Measurements from ENCODE around the gene HOXD9. TPM values are rescaled to one million over a fixed set of nuclear protein-coding genes. Genes with fewer than 3 reads are reported as not detected.

The HOXD9 gene
- polyA plus RNA-seq, 1 donor, result 0.88 TPM

DNA sequence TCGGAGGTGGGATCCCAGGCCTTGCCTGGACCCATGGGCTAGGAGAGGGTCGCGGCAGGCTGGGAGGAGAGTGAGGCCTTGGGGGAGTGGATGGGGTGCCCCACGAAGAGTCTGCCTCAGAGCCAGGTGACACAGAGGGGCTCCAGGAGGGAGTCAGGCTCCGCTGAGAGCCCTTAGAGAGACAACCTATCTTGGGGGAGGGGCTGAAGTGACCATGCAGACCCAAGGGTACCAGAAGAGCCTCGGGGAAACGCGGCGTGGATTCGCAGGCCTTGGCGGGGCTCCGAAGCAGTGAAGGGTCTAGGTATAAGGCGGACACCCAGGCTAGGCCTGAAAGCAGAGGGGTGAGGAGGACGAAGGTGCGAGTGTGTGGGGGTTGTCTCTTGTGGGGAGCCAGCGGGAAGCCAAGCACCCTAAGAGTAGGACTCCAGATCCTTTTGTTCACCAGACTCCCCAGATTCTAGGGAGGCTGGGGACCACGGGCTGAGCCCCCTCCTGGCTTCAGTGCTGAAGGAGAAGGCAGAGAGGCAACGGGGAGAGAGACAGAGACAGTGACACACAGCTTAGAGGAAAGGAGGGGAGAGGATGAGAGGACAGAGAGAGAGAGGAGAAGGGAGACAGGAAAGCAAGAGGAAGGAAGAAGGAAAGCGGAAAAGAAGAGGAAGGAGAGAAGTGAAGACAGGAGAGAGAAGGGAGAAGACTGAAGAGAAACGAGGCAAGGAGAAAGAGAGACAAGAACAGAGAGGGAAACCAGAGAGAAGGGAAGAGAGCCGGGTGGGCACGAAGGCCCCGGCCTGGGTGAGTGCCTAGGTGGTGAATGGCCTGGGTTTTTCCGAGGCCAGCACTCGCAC is 16.6 kb upstream of the HOXD9 start:
- Histone ChIP-seq H3K27ac (ENCODE audit: low read length) (no peak overlapping the region), H3K4me3 (ENCODE audit: low read length) (no peak overlapping the region), H3K27me3 (ENCODE audit: control insufficient read depth, insufficient read depth, low read length) (peaks cover 96% of the 10 kb centered on the region), H3K9me3 (ENCODE audit: control insufficient read depth, low read depth, low read length) (peaks cover 20% of the 10 kb centered on the region), H3K4me1 (ENCODE audit: control insufficient read depth, insufficient read depth, low read length) (no peaks in the 10 kb centered on the region), H3K36me3 (ENCODE audit: control insufficient read depth, insufficient read depth, low read length) (no peaks in the 10 kb centered on the region)
- no peak for DNase-seq
- WGBS (ENCODE audit: insufficient coverage, low lambda C conversion rate), result 2% methylated on average over 4 of the region's 25 CpGs

DNA sequence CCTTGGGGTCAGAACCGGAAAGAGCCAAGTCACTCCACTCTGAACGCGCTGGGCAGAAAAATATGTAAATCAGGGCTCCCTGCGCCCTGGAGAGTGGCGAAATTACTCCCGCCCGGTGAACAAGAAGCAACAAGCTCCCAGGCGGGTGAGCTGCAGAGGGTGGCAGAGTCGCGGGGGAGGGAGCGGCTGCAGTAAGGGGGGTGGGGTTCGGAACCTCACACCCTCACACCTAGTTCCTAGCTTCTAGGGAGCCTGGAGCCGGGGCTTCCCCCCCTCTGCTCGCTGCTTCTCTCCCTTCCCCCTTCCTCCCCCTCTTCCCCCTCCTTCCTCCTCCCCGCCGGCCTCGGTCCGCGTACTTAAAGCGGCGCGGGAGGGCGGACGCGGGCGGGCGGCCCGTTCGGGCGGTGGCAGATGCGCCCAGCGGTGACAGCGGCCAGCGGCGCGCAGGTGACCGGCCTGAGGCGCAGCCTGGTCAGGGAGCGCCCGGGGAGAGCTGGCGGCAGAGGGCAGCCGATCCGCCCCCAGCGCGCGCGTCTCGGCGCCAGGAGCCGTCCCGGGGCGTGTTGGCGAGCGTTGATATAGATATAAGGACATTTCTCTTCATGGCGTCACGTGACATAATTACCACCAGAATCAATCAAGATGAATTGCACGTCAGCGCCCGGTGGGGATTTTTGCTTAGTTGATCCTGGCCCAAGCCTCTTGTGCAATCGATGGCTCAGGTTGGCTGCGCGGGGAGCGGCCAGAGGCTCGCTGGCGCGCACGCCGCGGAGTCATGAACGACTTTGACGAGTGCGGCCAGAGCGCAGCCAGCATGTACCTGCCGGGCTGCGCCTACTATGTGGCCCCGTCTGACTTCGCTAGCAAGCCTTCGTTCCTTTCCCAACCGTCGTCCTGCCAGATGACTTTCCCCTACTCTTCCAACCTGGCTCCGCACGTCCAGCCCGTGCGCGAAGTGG is 15.7 kb upstream of the HOXD9 start, which contains the start of gene HOXD11:
Gene HOXD11, plus strand, starts transcription at position 700 of the 959 bp plus-strand sequence. Its CDS starts 76 bp downstream, at position 776.
- H3K27me3 ChIP-seq (ENCODE audit: control insufficient read depth, insufficient read depth, low read length), result peaks cover 96% of the 10 kb centered on the region
- DNase-seq, result peak in 1 of 2 donors; percentile 43
- WGBS (ENCODE audit: insufficient coverage, low lambda C conversion rate), result no CpG with 5 or more reads among the region's 85 CpGs
- no peak within 1 kb of the TSS for H3K27ac ChIP-seq (ENCODE audit: low read length)
- no peaks in the 10 kb centered on the region for H3K36me3 ChIP-seq (ENCODE audit: control insufficient read depth, insufficient read depth, low read length)
- H3K4me3 ChIP-seq (ENCODE audit: low read length), result no peak within 1 kb of the TSS
- H3K4me1 ChIP-seq (ENCODE audit: control insufficient read depth, insufficient read depth, low read length), result no peaks in the 10 kb centered on the region
- H3K9me3 ChIP-seq (ENCODE audit: control insufficient read depth, low read depth, low read length), result peaks cover 22% of the 10 kb centered on the region

DNA sequence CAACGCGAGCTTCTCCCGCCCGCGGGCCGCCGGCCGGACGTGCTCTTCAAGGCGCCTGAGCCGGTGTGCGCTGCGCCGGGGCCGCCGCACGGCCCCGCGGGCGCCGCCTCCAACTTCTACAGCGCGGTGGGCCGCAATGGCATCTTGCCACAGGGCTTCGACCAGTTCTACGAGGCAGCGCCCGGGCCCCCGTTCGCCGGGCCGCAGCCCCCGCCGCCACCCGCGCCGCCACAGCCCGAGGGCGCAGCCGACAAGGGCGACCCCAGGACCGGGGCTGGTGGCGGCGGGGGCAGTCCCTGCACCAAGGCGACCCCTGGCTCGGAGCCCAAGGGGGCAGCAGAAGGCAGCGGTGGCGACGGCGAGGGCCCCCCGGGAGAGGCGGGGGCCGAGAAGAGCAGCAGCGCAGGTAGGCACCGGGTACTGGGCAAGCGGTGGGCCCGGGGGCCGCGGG is 14.8 kb upstream of the HOXD9 start:
- Histone ChIP-seq H3K9me3 (ENCODE audit: control insufficient read depth, low read depth, low read length) (peaks cover 30% of the 10 kb centered on the region), H3K27ac (ENCODE audit: low read length) (no peak overlapping the region), H3K27me3 (ENCODE audit: control insufficient read depth, insufficient read depth, low read length) (peaks cover 96% of the 10 kb centered on the region), H3K36me3 (ENCODE audit: control insufficient read depth, insufficient read depth, low read length) (no peaks in the 10 kb centered on the region), H3K4me3 (ENCODE audit: low read length) (no peak overlapping the region), H3K4me1 (ENCODE audit: control insufficient read depth, insufficient read depth, low read length) (no peaks in the 10 kb centered on the region)
- no peak for DNase-seq
- WGBS (ENCODE audit: insufficient coverage, low lambda C conversion rate), result no CpG with 5 or more reads among the region's 59 CpGs

DNA sequence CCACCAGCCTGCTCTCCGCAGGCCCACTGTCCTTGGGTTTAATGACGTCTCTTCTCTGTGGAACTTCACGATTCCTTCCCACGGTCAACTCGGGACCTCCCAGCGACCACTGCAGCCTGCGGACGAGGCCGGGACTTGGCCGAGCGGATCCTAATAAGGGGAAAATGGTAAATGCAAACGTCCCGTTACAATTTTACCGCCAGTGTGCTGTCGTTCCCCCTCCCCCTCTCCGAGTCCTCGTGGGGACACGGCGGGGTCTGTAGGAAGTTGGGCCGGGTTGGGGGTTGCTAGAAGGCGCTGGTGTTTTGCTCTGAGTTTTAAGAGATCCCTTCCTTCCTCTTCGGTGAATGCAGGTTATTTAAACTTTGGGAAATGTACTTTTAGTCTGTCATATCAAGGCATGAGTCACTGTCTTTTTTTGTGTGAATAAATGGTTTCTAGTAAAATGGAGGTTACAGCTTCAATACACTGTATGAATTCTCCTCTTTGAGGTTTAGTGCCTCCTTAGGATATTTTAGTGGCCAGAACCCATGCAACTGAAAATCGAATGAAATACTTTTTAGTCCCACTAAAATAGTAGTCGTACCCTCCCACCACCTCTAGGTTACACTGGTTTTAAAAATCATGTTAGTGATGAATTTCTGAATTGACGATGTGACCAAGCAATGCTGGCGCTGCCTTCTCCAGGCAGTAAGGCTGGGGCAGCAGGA is 13.2 kb upstream of the HOXD9 start:
- 0% methylated on average over 1 of the region's 26 CpGs for WGBS (ENCODE audit: insufficient coverage, low lambda C conversion rate)
- Histone ChIP-seq H3K4me1 (ENCODE audit: control insufficient read depth, insufficient read depth, low read length) (no peaks in the 10 kb centered on the region), H3K27ac (ENCODE audit: low read length) (no peak overlapping the region), H3K4me3 (ENCODE audit: low read length) (no peak overlapping the region), H3K36me3 (ENCODE audit: control insufficient read depth, insufficient read depth, low read length) (no peaks in the 10 kb centered on the region), H3K9me3 (ENCODE audit: control insufficient read depth, low read depth, low read length) (peaks cover 29% of the 10 kb centered on the region), H3K27me3 (ENCODE audit: control insufficient read depth, insufficient read depth, low read length) (peaks cover 96% of the 10 kb centered on the region)
- DNase-seq, result no peak

DNA sequence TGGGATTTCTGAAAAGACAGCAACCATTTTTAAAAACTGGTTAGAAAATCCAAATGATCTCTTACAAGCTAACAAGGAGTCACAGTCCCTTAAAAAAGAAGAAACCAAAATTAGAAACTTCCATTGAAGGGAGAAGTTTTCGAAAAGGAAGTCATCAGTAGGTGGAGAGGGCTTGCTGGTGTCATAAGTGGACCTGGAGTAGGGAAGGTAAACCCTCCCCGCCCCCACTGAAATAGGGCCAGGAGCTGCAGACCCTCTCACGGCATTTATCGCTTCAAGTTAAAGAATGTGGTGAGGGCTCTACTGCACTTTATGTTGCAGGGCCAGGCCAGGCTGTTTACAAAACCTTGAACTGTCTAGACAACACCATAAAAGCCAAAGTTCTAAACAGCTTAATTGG is 12.6 kb upstream of the HOXD9 start:
- Histone ChIP-seq H3K27ac (ENCODE audit: low read length) (no peak overlapping the region), H3K4me1 (ENCODE audit: control insufficient read depth, insufficient read depth, low read length) (no peaks in the 10 kb centered on the region), H3K27me3 (ENCODE audit: control insufficient read depth, insufficient read depth, low read length) (peaks cover 96% of the 10 kb centered on the region), H3K9me3 (ENCODE audit: control insufficient read depth, low read depth, low read length) (peaks cover 25% of the 10 kb centered on the region), H3K36me3 (ENCODE audit: control insufficient read depth, insufficient read depth, low read length) (no peaks in the 10 kb centered on the region), H3K4me3 (ENCODE audit: low read length) (no peak overlapping the region)
- no CpG with 5 or more reads among the region's 4 CpGs for WGBS (ENCODE audit: insufficient coverage, low lambda C conversion rate)
- DNase-seq, result no peak

DNA sequence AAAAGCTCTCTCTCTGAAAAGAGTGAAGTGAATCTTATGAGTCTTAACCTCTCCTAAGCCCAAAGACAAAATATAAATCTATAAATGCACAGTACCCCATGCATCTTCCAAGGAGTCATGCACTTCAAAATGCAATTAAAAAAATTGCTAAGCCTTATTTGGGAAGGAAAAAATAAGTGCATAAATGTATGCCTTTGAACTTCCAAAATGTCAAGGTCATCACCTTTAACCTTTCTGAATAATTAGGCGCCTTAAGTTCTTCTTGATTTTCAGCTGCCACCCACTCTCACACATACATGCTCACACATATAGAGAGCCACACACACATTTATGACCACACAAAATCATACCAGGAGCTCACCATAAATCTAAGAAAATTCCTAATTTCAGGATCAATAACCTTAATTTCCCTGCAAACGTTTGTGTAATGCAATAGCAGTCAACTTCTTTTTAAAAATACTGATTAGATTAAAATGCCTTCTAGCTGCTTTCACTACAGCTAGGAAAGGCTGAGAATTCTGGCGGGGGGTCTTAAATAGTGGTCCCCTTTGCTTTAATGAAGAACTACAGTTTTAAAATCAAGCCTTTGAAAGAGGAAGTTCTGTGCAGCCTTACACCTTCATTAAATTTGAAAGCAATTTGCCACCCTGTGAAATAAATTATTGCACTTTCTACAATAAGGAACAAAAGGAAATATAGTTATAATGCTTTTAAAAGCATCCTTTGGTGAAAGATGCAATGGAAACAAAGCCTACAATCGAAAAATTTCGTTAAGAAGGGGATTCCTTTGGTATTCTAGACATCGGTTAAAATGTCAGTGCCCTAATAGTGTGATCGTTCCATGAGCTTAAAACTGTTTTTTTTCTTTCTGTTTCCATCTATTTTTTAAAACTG is 11.9 kb upstream of the HOXD9 start:
- 48% methylated on average over 3 of the region's 7 CpGs for WGBS (ENCODE audit: insufficient coverage, low lambda C conversion rate)
- Histone ChIP-seq H3K27ac (ENCODE audit: low read length) (no peak overlapping the region), H3K27me3 (ENCODE audit: control insufficient read depth, insufficient read depth, low read length) (peaks cover 96% of the 10 kb centered on the region), H3K9me3 (ENCODE audit: control insufficient read depth, low read depth, low read length) (peaks cover 21% of the 10 kb centered on the region), H3K36me3 (ENCODE audit: control insufficient read depth, insufficient read depth, low read length) (no peaks in the 10 kb centered on the region), H3K4me3 (ENCODE audit: low read length) (no peak overlapping the region), H3K4me1 (ENCODE audit: control insufficient read depth, insufficient read depth, low read length) (no peaks in the 10 kb centered on the region)
- no peak for DNase-seq

DNA sequence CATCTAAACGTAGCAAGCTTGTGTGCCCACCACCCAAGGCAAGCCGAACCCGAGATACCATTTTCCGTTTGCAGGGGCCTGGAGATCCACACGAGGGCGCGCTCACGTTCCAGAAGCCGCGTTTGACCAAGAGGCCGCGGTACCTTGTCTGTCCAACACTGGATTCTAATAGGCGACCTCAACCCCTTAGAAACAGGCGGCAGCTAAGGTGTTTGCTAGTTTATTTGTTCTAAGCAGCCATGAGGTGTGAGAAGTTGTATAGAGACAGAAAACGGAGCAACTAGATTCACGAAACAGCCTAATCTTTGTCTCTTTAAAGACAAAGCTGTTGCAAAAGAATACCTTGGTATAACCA is 11.2 kb upstream of the HOXD9 start:
- peak; percentile 18 to 53 for DNase-seq
- no peak overlapping the region for H3K4me3 ChIP-seq (ENCODE audit: low read length)
- no CpG with 5 or more reads among the region's 16 CpGs for WGBS (ENCODE audit: insufficient coverage, low lambda C conversion rate)
- H3K27me3 ChIP-seq (ENCODE audit: control insufficient read depth, insufficient read depth, low read length), result peaks cover 96% of the 10 kb centered on the region
- H3K4me1 ChIP-seq (ENCODE audit: control insufficient read depth, insufficient read depth, low read length), result no peaks in the 10 kb centered on the region
- H3K27ac ChIP-seq (ENCODE audit: low read length), result no peak overlapping the region
- H3K9me3 ChIP-seq (ENCODE audit: control insufficient read depth, low read depth, low read length), result peaks cover 26% of the 10 kb centered on the region
- H3K36me3 ChIP-seq (ENCODE audit: control insufficient read depth, insufficient read depth, low read length), result no peaks in the 10 kb centered on the region

DNA sequence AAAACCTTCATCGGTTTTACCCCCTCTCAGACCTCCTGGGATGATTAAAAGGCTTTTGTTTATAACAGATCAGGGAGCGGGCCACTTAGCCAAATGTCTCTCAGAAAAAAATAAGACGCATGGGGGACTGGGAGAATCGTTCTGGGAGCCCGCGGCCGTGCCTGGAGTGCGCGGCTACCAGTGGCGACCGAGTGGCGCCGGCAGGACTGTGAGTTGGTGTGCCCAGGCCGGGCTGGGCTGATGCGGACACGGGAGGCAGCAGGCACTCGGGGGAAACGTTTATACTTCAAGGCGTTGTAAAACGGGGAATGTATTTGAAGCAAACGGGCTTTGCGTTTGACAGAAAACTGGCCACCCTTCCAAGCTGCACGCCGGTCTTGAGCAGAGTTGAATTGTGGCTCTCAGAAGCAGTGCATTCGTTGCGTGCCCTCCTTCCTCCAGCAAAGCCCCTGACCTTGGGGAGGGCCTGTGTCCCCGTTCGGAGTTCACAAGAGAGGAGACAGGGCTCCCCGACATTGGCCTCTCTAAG is 10.6 kb upstream of the HOXD9 start:
- no peak for DNase-seq
- Histone ChIP-seq H3K27me3 (ENCODE audit: control insufficient read depth, insufficient read depth, low read length) (peaks cover 96% of the 10 kb centered on the region), H3K9me3 (ENCODE audit: control insufficient read depth, low read depth, low read length) (peaks cover 24% of the 10 kb centered on the region), H3K4me1 (ENCODE audit: control insufficient read depth, insufficient read depth, low read length) (no peaks in the 10 kb centered on the region), H3K4me3 (ENCODE audit: low read length) (no peak overlapping the region), H3K36me3 (ENCODE audit: control insufficient read depth, insufficient read depth, low read length) (no peaks in the 10 kb centered on the region), H3K27ac (ENCODE audit: low read length) (no peak overlapping the region)
- no CpG with 5 or more reads among the region's 29 CpGs for WGBS (ENCODE audit: insufficient coverage, low lambda C conversion rate)

All from large intestine (tissue), 3 donors.